ENCODE data around the gene DDX25.

The DDX25 gene

DNA sequence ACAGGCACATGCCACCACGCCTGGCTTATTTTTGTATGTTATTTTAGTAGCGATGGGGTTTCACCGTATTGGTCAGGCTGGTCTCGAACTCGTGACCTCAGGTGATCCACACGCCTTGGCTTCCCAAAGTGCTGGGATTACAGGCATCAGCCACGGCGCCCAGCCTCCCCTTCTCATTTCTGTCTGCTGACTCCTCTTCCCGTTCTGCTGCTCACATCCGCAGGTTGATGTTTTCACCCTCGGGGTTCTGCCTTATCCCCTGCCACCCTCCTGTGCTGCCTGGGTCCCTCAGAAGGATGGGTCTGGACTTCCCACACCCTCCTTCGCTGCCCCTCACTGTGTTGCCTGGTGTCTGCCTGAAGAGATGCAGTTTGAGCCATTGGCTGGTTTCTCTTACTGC lies 22.4 kb downstream of the DDX25 start:
- ChIA-PET POLR2A (no interaction called here), CTCF (no interaction called here)
- DNase-seq (ENCODE audit: extremely low spot score): no peak
- no peak for TF ChIP-seq CTCF (IDR thresholded peaks at IDR 0.05; ENCODE audit: control extremely low read depth, extremely low read depth, low read depth, missing control alignments)

DNA sequence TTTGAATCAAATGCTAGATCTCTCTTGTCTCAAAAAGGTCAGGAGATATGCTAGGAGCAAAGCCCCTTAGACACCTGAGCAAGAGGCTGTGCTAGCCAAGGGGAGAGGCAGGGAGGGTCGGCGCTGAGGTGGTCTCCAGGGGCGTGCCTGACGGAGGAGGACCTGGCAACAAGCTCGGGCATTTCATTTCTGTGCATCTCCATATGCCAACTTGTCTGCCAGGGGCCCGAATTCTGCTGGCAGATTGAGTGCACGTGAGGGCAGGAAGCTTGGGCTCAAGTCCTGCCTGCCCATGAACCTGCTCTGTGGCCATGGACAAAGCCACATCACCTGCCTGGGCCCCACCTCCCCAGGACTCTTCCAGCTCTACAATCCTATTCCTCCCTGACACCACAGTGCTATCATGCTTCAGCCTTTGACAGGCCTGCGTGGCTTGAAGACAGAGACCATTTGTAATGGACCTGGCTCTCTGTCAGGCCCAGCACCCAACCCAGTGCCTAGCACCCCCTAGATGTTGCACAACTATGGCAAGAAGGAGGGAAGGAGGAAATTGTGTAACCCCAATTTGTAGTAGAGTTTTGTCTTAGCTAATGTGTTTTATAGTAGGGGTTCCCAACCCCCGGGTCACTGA lies 25.3 kb downstream of the DDX25 start:
- no peak for TF ChIP-seq CTCF (IDR thresholded peaks at IDR 0.05; ENCODE audit: control extremely low read depth, extremely low read depth, low read depth, missing control alignments)
- POLR2A ChIA-PET: no interaction called here
- no peak for DNase-seq (ENCODE audit: extremely low spot score)
- CTCF ChIA-PET: interaction anchor here (1.4 to 2.2 kb wide), 2 partner anchors 9 to 12 kb away, joined by 3 to 7 read pairs; no protein-coding TSS in a partner anchor

- CTCF ChIA-PET: interaction anchor here (1.4 to 2.2 kb wide), 2 partner anchors 9 to 11 kb away, joined by 3 to 7 read pairs; no protein-coding TSS in a partner anchor
- DNase-seq (ENCODE audit: extremely low spot score): no peak
- POLR2A ChIA-PET: no interaction called here
- no peak for TF ChIP-seq CTCF (IDR thresholded peaks at IDR 0.05; ENCODE audit: control extremely low read depth, extremely low read depth, low read depth, missing control alignments)
These were observed 25.8 kb downstream of the DDX25 start for GRCh38 chr11:125930076-125930450.

DNA sequence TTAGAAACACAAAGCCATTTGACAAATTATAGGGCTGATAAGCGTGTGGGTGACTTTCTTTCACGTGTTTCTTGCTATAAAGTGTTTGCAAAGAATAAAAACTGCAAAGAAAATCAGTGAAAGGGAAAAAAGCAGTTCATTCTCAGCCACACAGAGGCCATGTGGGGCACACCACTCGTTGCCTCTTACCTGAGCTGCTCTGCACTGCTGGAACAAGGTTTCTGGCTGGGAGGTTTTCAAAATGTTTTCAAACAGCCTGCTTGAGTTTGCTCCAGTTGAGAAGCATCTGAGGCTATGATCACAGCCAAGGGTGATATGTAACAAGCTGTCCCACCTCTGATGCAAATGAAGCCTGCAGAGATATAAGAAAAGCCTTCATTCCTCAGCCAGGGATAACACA lies 26.8 kb downstream of the DDX25 start:
- TF ChIP-seq CTCF (IDR thresholded peaks at IDR 0.05; ENCODE audit: control extremely low read depth, extremely low read depth, low read depth, missing control alignments): no peak
- POLR2A ChIA-PET: no interaction called here
- no peak for DNase-seq (ENCODE audit: extremely low spot score)
- CTCF ChIA-PET: no interaction called here

DNA sequence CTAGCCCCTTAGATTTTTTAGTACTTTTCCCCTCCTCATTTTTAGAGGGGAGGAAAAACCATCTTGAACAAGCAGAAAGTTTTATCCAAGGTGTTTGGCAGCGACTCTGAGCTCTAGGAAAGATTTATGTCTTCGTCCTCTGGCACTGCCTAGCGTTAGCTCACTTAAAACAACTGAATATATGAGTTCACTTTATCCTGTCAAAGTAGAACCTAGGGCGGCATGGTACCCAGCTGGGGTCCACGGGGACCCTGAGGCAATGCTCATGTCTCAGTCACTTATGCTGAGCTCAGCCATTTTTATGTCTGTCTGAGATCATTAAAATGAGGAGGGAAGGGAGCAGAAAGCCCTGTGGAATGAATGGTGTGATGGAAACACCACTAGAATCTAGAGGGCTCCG lies 27.4 kb downstream of the DDX25 start:
- no peak for DNase-seq (ENCODE audit: extremely low spot score)
- CTCF ChIA-PET: interaction anchor here (1.7 kb wide), 1 partner anchor 10 kb away, joined by 4 read pairs; no protein-coding TSS in a partner anchor
- POLR2A ChIA-PET: no interaction called here
- TF ChIP-seq CTCF (IDR thresholded peaks at IDR 0.05; ENCODE audit: control extremely low read depth, extremely low read depth, low read depth, missing control alignments): no peak

DNA sequence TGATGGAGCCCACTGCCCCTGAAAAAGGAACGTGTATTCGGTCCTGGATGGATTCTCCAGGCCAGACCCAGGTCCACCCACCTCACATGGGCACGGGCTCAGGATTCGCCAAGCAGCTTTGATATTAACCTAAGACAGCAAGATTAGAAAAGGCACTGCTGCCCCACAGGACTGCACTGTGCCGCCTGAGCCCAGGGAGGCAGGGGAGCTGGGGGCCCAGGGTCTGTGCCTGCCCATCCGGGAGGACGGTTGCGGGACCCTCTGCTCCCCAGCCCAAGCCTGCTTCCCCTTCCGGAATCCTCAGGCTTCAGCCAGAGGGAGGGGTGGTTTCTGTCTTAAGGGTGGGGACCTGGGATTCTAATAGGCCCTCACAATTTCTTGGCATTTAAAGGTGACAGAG lies 28.0 kb downstream of the DDX25 start:
- no peak for DNase-seq (ENCODE audit: extremely low spot score)
- POLR2A ChIA-PET: no interaction called here
- no peak for TF ChIP-seq CTCF (IDR thresholded peaks at IDR 0.05; ENCODE audit: control extremely low read depth, extremely low read depth, low read depth, missing control alignments)
- CTCF ChIA-PET: interaction anchor here (1.7 kb wide), 1 partner anchor 11 kb away, joined by 4 read pairs; no protein-coding TSS in a partner anchor
